ENCODE data around the gene RIMS3. TPM values are rescaled to one million over a fixed set of nuclear protein-coding genes. Genes with fewer than 3 reads are reported as not detected.

The RIMS3 gene
- total RNA-seq, result 6.2 TPM
- polyA plus RNA-seq (ENCODE audit: insufficient read depth, low read depth, low replicate concordance), result 1.6 TPM
- long read RNA-seq, donor 1, full-length matches to known transcripts, result 2 of 2 reads
- long read RNA-seq, donor 1, partial matches to known transcripts, result 0 of 2 reads
- long read RNA-seq, donor 1, other reads (novel, unspliced or antisense), result 0 of 2 reads
- long read RNA-seq, donor 2, result 0 reads
- long read RNA-seq, donor 3, partial matches to known transcripts, result 9 of 9 reads
- long read RNA-seq, donor 3, other reads (novel, unspliced or antisense), result 0 of 9 reads
- long read RNA-seq, donor 4, result 0 reads
- long read RNA-seq, donor 5, result 0 reads
- long read RNA-seq, donor 6, partial matches to known transcripts, result 0 of 1 reads
- long read RNA-seq, donor 6, other reads (novel, unspliced or antisense), result 0 of 1 reads
- long read RNA-seq, donor 7, full-length matches to known transcripts, result 1 of 4 reads
- long read RNA-seq, donor 7, partial matches to known transcripts, result 0 of 4 reads
- long read RNA-seq, donor 7, other reads (novel, unspliced or antisense), result 3 of 4 reads
- long read RNA-seq, donor 8, result 0 reads
- long read RNA-seq, donor 9, result 0 reads
- long read RNA-seq, donor 10, partial matches to known transcripts, result 0 of 1 reads
- long read RNA-seq, donor 10, other reads (novel, unspliced or antisense), result 0 of 1 reads

GRCh38 chr1:40665335-40666171 lies at the start of gene RIMS3:
Gene RIMS3 (minus strand): TSS chr1:40665682. CDS start chr1:40641925, 23,757 bp downstream.
- Histone ChIP-seq H3K36me3 (ENCODE audit: control insufficient read depth in 2 of 3, insufficient read depth in 3 of 3, low read length in 3 of 3) (no peaks in the 10 kb centered on the region), H3K4me1 (ENCODE audit: control insufficient read depth in 2 of 3, insufficient read depth in 2 of 3, low read depth in 1 of 3, low read length in 3 of 3) (peaks cover 0 to 9% (median 0%) of the 10 kb centered on the region in 3 donors), H3K9me3 (ENCODE audit: control insufficient read depth in 2 of 3, insufficient read depth in 1 of 3, low read length in 3 of 3) (no peaks in the 10 kb centered on the region), H3K27ac (ENCODE audit: low read depth in 2 of 2, low read length in 2 of 2) (no peak within 1 kb of the TSS), H3K4me3 (ENCODE audit: low read length in 3 of 3) (peak within 1 kb of the TSS; percentile 41 to 61 (median 44)), H3K27me3 (ENCODE audit: control insufficient read depth, insufficient read depth, low read length) (no peaks in the 10 kb centered on the region), H3K9ac (ENCODE audit: low read length in 3 of 3) (no peak within 1 kb of the TSS)
- no peak for FAIRE-seq
- no peak for TF ChIP-seq CTCF (IDR thresholded peaks at IDR 0.05; ENCODE audit: borderline replicate concordance, extremely low read depth, insufficient read depth)
- DNase-seq, result peak; percentile 76 to 93 (median 88)
- intact Hi-C loops (cut with DNase I), result no loop called here

- no peak for FAIRE-seq
- Histone ChIP-seq H3K4me1 (ENCODE audit: control insufficient read depth in 2 of 3, insufficient read depth in 2 of 3, low read depth in 1 of 3, low read length in 3 of 3) (peaks cover 4 to 54% (median 27%) of the 10 kb centered on the region in 3 donors), H3K27ac (ENCODE audit: low read depth in 2 of 2, low read length in 2 of 2) (peak overlapping the region in 1 of 2 donors; percentile 24), H3K4me3 (ENCODE audit: low read length in 3 of 3) (no peak overlapping the region), H3K9me3 (ENCODE audit: control insufficient read depth in 2 of 3, insufficient read depth in 1 of 3, low read length in 3 of 3) (no peaks in the 10 kb centered on the region), H3K27me3 (ENCODE audit: control insufficient read depth, insufficient read depth, low read length) (no peaks in the 10 kb centered on the region), H3K36me3 (ENCODE audit: control insufficient read depth in 2 of 3, insufficient read depth in 3 of 3, low read length in 3 of 3) (no peaks in the 10 kb centered on the region), H3K9ac (ENCODE audit: low read length in 3 of 3) (peak overlapping the region in 1 of 3 donors; percentile 1)
- TF ChIP-seq CTCF (IDR thresholded peaks at IDR 0.05; ENCODE audit: borderline replicate concordance, extremely low read depth, insufficient read depth), result no peak
- no peak for DNase-seq
- intact Hi-C loops (cut with DNase I), result no loop called here
These were observed 47.5 kb upstream of the RIMS3 start for GRCh38 chr1:40712997-40713396.

DNA sequence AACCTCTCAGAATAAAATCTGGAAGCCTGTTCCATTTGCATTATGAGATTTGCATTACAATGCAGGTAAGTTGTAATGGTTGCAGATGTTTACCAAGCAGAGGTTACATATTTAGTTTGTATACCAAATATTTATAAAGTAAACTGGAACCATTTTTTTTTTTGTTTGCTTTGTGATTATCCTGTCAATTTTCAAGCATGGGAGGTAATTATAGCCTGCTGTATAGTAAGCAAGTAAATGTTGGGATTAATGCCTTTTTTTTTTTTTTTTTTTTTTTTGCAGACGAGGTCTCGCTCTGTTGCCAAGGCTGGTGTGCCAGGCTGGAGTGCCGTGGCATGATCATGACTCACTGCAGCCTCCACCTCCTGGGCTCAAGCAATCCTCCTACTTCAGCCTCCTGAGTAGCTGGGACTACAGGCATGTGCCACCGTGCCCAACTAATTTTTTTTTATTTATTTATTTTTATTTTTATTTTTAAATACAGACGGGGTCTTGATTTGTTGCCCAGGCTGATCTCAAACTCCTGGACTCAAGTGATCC lies 47.0 kb upstream of the RIMS3 start:
- Histone ChIP-seq H3K27ac (ENCODE audit: low read depth in 2 of 2, low read length in 2 of 2) (peak overlapping the region in 1 of 2 donors; percentile 73), H3K9ac (ENCODE audit: low read length in 3 of 3) (no peak overlapping the region), H3K4me3 (ENCODE audit: low read length in 3 of 3) (peak overlapping the region in 1 of 3 donors; percentile 89), H3K4me1 (ENCODE audit: control insufficient read depth in 2 of 3, insufficient read depth in 2 of 3, low read depth in 1 of 3, low read length in 3 of 3) (peaks cover 4 to 51% (median 26%) of the 10 kb centered on the region in 3 donors), H3K27me3 (ENCODE audit: control insufficient read depth, insufficient read depth, low read length) (no peaks in the 10 kb centered on the region), H3K9me3 (ENCODE audit: control insufficient read depth in 2 of 3, insufficient read depth in 1 of 3, low read length in 3 of 3) (no peaks in the 10 kb centered on the region), H3K36me3 (ENCODE audit: control insufficient read depth in 2 of 3, insufficient read depth in 3 of 3, low read length in 3 of 3) (no peaks in the 10 kb centered on the region)
- DNase-seq, result no peak
- no peak for TF ChIP-seq CTCF (IDR thresholded peaks at IDR 0.05; ENCODE audit: borderline replicate concordance, extremely low read depth, insufficient read depth)
- FAIRE-seq, result no peak
- intact Hi-C loops (cut with DNase I), result no loop called here
